H1 (cell line): ENCODE data around the gene MBNL1. TPM values are rescaled to one million over a fixed set of nuclear protein-coding genes. Genes with fewer than 3 reads are reported as not detected.

Experiments
- CTCF ChIA-PET: fragments of 300-600 bp; sonication (Branson Sonifier 250); formaldehyde crosslinking; loops from one replicate; lab custom pipeline; 2021; ENCODE audit not compliant: partially characterized antibody; lab: Charles Lee
- POLR2A ChIA-PET: fragments of 300-600 bp; sonication (Branson Sonifier 250); formaldehyde crosslinking; loops from one replicate; lab custom pipeline; 2021; ENCODE audit warnings: inconsistent platforms; ENCODE audit not compliant: partially characterized antibody; lab: Charles Lee
- DNase-seq, 2 experiments: peaks; one replicate each; pipeline versions ENCODE4 v3.0.0 to v3.0.0-alpha.2; 2010 to 2022; ENCODE audit warnings: low spot score in 2 of 2, low read depth in 1 of 2, mixed read lengths in 1 of 2
- FAIRE-seq: peaks from 2 replicates; lab custom pipeline; 2011; peaks lifted over from hg19 to GRCh38; lab: Jason Lieb, UNC
- H2AFZ ChIP-seq: 2 replicates; pipeline ENCODE4 v1.8.1; 2012; ENCODE audit warnings: low read length, inconsistent platforms
- H2AK5ac ChIP-seq: 2 replicates; pipeline ENCODE4 v1.6.1; 2013; ENCODE audit warnings: low read depth, low read length
- H2BK120ac ChIP-seq: replicated peaks from 2 replicates; pipeline ENCODE3; 2013; ENCODE audit warnings: low read depth, low read length, inconsistent platforms
- H2BK12ac ChIP-seq: 2 replicates; pipeline ENCODE4 v1.6.1; 2013; ENCODE audit warnings: low read depth, low read length
- H2BK15ac ChIP-seq: 2 replicates; pipeline ENCODE4 v1.6.1; 2013; ENCODE audit warnings: low read length
- H2BK20ac ChIP-seq: 2 replicates; pipeline ENCODE4 v1.6.1; 2013; ENCODE audit warnings: low read length
- H2BK5ac ChIP-seq: 2 replicates; pipeline ENCODE4 v1.6.1; 2013; ENCODE audit warnings: low read depth, low read length
- H3K14ac ChIP-seq: 2 replicates; pipeline ENCODE4 v1.6.1; 2013; ENCODE audit warnings: inconsistent platforms; ENCODE audit not compliant: insufficient read length
- H3K18ac ChIP-seq: 2 replicates; pipeline ENCODE4 v1.6.1; 2013; ENCODE audit warnings: low read length; ENCODE audit errors: extremely low read depth
- H3K23ac ChIP-seq: 2 replicates; pipeline ENCODE4 v1.6.1; 2013; ENCODE audit warnings: inconsistent platforms; ENCODE audit not compliant: insufficient read length
- H3K23me2 ChIP-seq: 2 replicates; pipeline ENCODE4 v1.6.1; 2013; ENCODE audit warnings: low read depth, low read length
- H3K27ac ChIP-seq: 2 replicates; pipeline ENCODE4 v1.6.1; 2011; ENCODE audit warnings: low read depth, low read length, inconsistent platforms
- H3K27me3 ChIP-seq, 4 experiments: replicated peaks in 1 of 4; 1 replicate in 1 of 4; 2 replicates in 3 of 4; pipeline versions ENCODE4 v1.6.1 to v1.8.1; 2011 to 2013; ENCODE audit warnings: low read length in 3 of 4, mild to moderate bottlenecking in 3 of 4, inconsistent platforms in 2 of 4, mixed read lengths in 2 of 4, moderate library complexity in 1 of 4; ENCODE audit not compliant: control insufficient read depth in 3 of 4, insufficient read depth in 3 of 4; ENCODE audit errors: extremely low read depth in 1 of 4
- H3K36me3 ChIP-seq, 4 experiments: 2 replicates each; pipeline versions ENCODE4 v1.6.1 to v1.8.1; 2011 to 2013; ENCODE audit warnings: mild to moderate bottlenecking in 4 of 4, low read length in 3 of 4, moderate library complexity in 2 of 4, control low read depth in 1 of 4, inconsistent platforms in 1 of 4; ENCODE audit not compliant: insufficient read depth in 4 of 4, control insufficient read depth in 2 of 4
- H3K4ac ChIP-seq: replicated peaks from 2 replicates; pipeline ENCODE3; 2013; ENCODE audit warnings: low read length, low read depth, mixed read lengths, inconsistent platforms; ENCODE audit not compliant: insufficient read length
- H3K4me1 ChIP-seq, 4 experiments: replicated peaks in 1 of 4; 1 replicate in 1 of 4; 2 replicates in 3 of 4; pipeline versions ENCODE4 v1.6.1 to v1.8.1; 2011 to 2013; ENCODE audit warnings: low read length in 3 of 4, inconsistent platforms in 2 of 4, mixed read lengths in 1 of 4; ENCODE audit not compliant: insufficient read depth in 4 of 4, control insufficient read depth in 3 of 4
- H3K4me2 ChIP-seq, 2 experiments: 2 replicates each; pipeline versions ENCODE4 v1.6.1 to v1.8.1; 2011 to 2013; ENCODE audit warnings: low read depth in 2 of 2, low read length in 2 of 2, control low read depth in 1 of 2, inconsistent platforms in 1 of 2, mild to moderate bottlenecking in 1 of 2; ENCODE audit not compliant: insufficient read depth in 1 of 2
- H3K4me3 ChIP-seq, 4 experiments: fragments of 200-600, 300-600 bp in 1 of 4; sonication (generic), shearing (Covaris generic), sonication (Bioruptor Twin) in 1 of 4; 2 replicates each; pipeline versions ENCODE4 v1.5.1 to v1.8.1; 2011 to 2016; ENCODE audit warnings: low read length in 4 of 4, low read depth in 3 of 4, control low read depth in 2 of 4, inconsistent platforms in 2 of 4, mild to moderate bottlenecking in 2 of 4, mixed read lengths in 1 of 4, moderate library complexity in 1 of 4; ENCODE audit not compliant: insufficient read depth in 2 of 4; ENCODE audit errors: extremely low read depth in 1 of 4
- H3K56ac ChIP-seq: replicated peaks from 2 replicates; pipeline ENCODE3; 2013; ENCODE audit warnings: low read depth, mild to moderate bottlenecking, mixed read lengths, low read length, inconsistent platforms; ENCODE audit not compliant: insufficient read length
- H3K79me1 ChIP-seq: 2 replicates; pipeline ENCODE4 v1.6.1; 2013; ENCODE audit warnings: low read depth, low read length, control low read depth
- H3K79me2 ChIP-seq, 2 experiments: 2 replicates each; pipeline versions ENCODE4 v1.6.1 to v1.8.1; 2012 to 2013; ENCODE audit warnings: low read length in 2 of 2, mild to moderate bottlenecking in 2 of 2, inconsistent platforms in 1 of 2; ENCODE audit not compliant: insufficient read depth in 2 of 2, control insufficient read depth in 1 of 2
- H3K9ac ChIP-seq, 4 experiments: replicated peaks in 1 of 4; 1 replicate in 1 of 4; 2 replicates in 3 of 4; pipeline versions ENCODE4 v1.6.1 to v1.8.1; 2011 to 2013; ENCODE audit warnings: low read depth in 3 of 4, low read length in 3 of 4, control low read depth in 2 of 4, mild to moderate bottlenecking in 2 of 4, moderate library complexity in 2 of 4, inconsistent platforms in 1 of 4; ENCODE audit errors: extremely low read depth in 1 of 4
- H3K9me3 ChIP-seq, 2 experiments: 2 replicates each; pipeline versions ENCODE4 v1.6.1 to v1.8.1; 2012 to 2013; ENCODE audit warnings: mild to moderate bottlenecking in 2 of 2, moderate library complexity in 2 of 2, control low read depth in 1 of 2, inconsistent platforms in 1 of 2, low read depth in 1 of 2, low read length in 1 of 2, mixed read lengths in 1 of 2; ENCODE audit not compliant: insufficient read depth in 2 of 2
- H4K20me1 ChIP-seq, 2 experiments: replicated peaks in 1 of 2; 2 replicates each; pipeline versions ENCODE3 to v1.8.1; 2011 to 2013; ENCODE audit warnings: inconsistent platforms in 2 of 2, low read length in 2 of 2, mild to moderate bottlenecking in 1 of 2; ENCODE audit not compliant: insufficient read depth in 2 of 2, control insufficient read depth in 1 of 2
- H4K5ac ChIP-seq: 2 replicates; pipeline ENCODE4 v1.6.1; 2013; ENCODE audit warnings: low read length, low read depth, mixed read lengths, inconsistent platforms; ENCODE audit not compliant: insufficient read length
- H4K8ac ChIP-seq: 2 replicates; pipeline ENCODE4 v1.8.0; 2013; ENCODE audit warnings: mild to moderate bottlenecking, moderate library complexity, low read length, inconsistent platforms; ENCODE audit not compliant: insufficient read depth; ENCODE audit errors: extremely low read depth
- H4K91ac ChIP-seq: replicated peaks from 2 replicates; pipeline ENCODE3; 2013; ENCODE audit warnings: low read length, mixed read lengths, inconsistent platforms; ENCODE audit not compliant: insufficient read length
- BACH1 ChIP-seq: IDR thresholded peaks from 2 replicates; pipeline ENCODE4 v1.6.1; 2012; ENCODE audit warnings: low read length, improper control_type of control experiment
- CBX8 ChIP-seq: fragments of 300-800, 300-1000 bp; sonication (generic); IDR thresholded peaks from 2 replicates; pipeline ENCODE4 v1.7.1; 2016; ENCODE audit warnings: low read depth, low read length, borderline replicate concordance
- CEBPB ChIP-seq: IDR thresholded peaks from 2 replicates; pipeline ENCODE4 v1.6.1; 2012; ENCODE audit warnings: low read depth, low read length
- CREB1 ChIP-seq: IDR thresholded peaks from 2 replicates; pipeline ENCODE4 v1.6.1; 2012; ENCODE audit warnings: inconsistent platforms
- GABPA ChIP-seq: IDR thresholded peaks from 2 replicates; pipeline ENCODE4 v1.6.1; 2011; ENCODE audit warnings: mild to moderate bottlenecking, low read length, moderate library complexity, borderline replicate concordance; ENCODE audit not compliant: insufficient read depth
- HDAC2 ChIP-seq, 2 experiments: fragments of 300-600 bp in 1 of 2; sonication (generic) in 1 of 2; IDR thresholded peaks; 2 replicates each; pipeline ENCODE4 v1.6.1; 2011 to 2012; ENCODE audit warnings: low read depth in 2 of 2, low read length in 2 of 2, mild to moderate bottlenecking in 2 of 2, moderate library complexity in 2 of 2, borderline replicate concordance in 1 of 2, inconsistent platforms in 1 of 2
- JUND ChIP-seq: IDR thresholded peaks from 2 replicates; pipeline ENCODE4 v1.6.1; 2011; ENCODE audit warnings: mild to moderate bottlenecking, improper control_type of control experiment, low read length
- NANOG ChIP-seq: IDR thresholded peaks from 2 replicates; pipeline ENCODE4 v1.6.1; 2011; ENCODE audit warnings: low read length, low read depth, mild to moderate bottlenecking, inconsistent platforms; ENCODE audit not compliant: insufficient read depth, poor library complexity, severe bottlenecking
- POLR2AphosphoS5 ChIP-seq: IDR thresholded peaks from 2 replicates; pipeline ENCODE4 v1.6.1; 2011; ENCODE audit warnings: low read depth, low read length
- RFX5 ChIP-seq: IDR thresholded peaks from 2 replicates; pipeline ENCODE4 v1.6.1; 2011; ENCODE audit warnings: low read depth, low read length, improper control_type of control experiment, borderline replicate concordance
- SP1 ChIP-seq: IDR thresholded peaks from 2 replicates; pipeline ENCODE4 v1.6.1; 2011; ENCODE audit warnings: low read depth, low read length
- TAF1 ChIP-seq: IDR thresholded peaks from 2 replicates; pipeline ENCODE4 v1.6.1; 2011; ENCODE audit warnings: mild to moderate bottlenecking, low read depth, low read length
- WGBS, 2 experiments: shearing (Covaris generic) in 1 of 2; methylation state at CpG; one replicate each; pipeline versions ENCODE4 v1.1.6 to v1.1.7; 2013 to 2015; ENCODE audit warnings: low lambda C conversion rate in 2 of 2, mixed read lengths in 2 of 2, inconsistent platforms in 1 of 2, low coverage in 1 of 2, missing lambda C conversion rate in 1 of 2; ENCODE audit not compliant: insufficient replicate concordance in 2 of 2, insufficient coverage in 1 of 2, insufficient read length in 1 of 2; ENCODE audit errors: extremely low coverage in 1 of 2, missing lambda C conversion rate in 1 of 2; 5-methylcytosine and 5-hydroxymethylcytosine counted together
- polyA plus RNA-seq, 7 experiments: library from polyadenylated mRNA; depleted of rRNA in 3 of 7; stranded (reverse) in 5 of 7; unstranded in 2 of 7; fragments of >200 nt in 5 of 7; fragments of 200-250 nt in 2 of 7; gene quantifications; 1 replicate in 5 of 7; 2 replicates in 1 of 7; 4 replicates in 1 of 7; pipeline versions ENCODE4 v1.2.1 to v1.2.3, GENCODE V29; 2011 to 2013; ENCODE audit warnings: missing spikeins in 2 of 7, mixed read lengths in 2 of 7
- total RNA-seq: library from RNA; stranded (reverse); fragmentation: NEBNext Ultra II Directional; extraction: Animal tissue kit (Norgen Biotek cat#: 25700); gene quantifications from 2 replicates; pipeline ENCODE4 v1.2.1, GENCODE V29; 2021
- TF ChIP-seq, protein P1 (sequence below): IDR thresholded peaks from 2 replicates; pipeline ENCODE4 v1.6.1; 2011; ENCODE audit warnings: low read length, improper control_type of control experiment
- TF ChIP-seq, protein P2 (sequence below): IDR thresholded peaks from 2 replicates; pipeline ENCODE4 v1.6.1; 2011; ENCODE audit warnings: low read depth, mild to moderate bottlenecking, low read length; ENCODE audit not compliant: insufficient read depth

MBNL1 gene
- total and polyA plus RNA-seq, 2 of the 8 experiments (the other 6 are each of a cell fraction or from before 2014, with no cell fraction given), result 5.0 to 16.4 TPM

DNA sequence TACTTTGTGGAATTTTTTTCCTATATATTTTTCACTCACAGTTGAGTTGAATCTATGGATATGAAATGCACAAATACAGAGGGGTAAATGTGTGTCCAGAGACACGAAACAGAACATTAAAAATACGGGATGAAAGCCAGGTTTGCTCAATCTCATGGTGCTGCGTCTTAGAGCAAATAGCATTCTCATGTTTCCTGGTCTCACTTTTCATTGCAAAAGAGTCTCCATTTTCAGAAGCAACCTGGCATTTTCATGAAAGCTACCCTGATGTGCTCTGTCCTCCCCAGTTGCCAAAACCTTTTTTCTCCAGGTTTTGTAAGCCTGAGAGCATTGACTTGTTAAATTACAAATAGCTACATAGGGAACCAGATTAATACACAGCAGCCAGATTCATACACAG lies 49.5 kb upstream of the MBNL1 start:
- POLR2A ChIA-PET, result no interaction called here
- no peak for TF ChIP-seq CEBPB
- TF ChIP-seq BACH1, result no peak
- no peak for TF ChIP-seq CREB1
- TF ChIP-seq, protein P1, sequence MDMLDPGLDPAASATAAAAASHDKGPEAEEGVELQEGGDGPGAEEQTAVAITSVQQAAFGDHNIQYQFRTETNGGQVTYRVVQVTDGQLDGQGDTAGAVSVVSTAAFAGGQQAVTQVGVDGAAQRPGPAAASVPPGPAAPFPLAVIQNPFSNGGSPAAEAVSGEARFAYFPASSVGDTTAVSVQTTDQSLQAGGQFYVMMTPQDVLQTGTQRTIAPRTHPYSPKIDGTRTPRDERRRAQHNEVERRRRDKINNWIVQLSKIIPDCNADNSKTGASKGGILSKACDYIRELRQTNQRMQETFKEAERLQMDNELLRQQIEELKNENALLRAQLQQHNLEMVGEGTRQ, result no peak
- no peak for TF ChIP-seq GABPA
- TF ChIP-seq JUND, result no peak
- TF ChIP-seq POLR2AphosphoS5, result no peak
- TF ChIP-seq RFX5, result no peak
- TF ChIP-seq, protein P2, sequence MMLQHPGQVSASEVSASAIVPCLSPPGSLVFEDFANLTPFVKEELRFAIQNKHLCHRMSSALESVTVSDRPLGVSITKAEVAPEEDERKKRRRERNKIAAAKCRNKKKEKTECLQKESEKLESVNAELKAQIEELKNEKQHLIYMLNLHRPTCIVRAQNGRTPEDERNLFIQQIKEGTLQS, result no peak
- TF ChIP-seq NANOG, result no peak
- TF ChIP-seq TAF1, result no peak
- no peak for TF ChIP-seq CBX8
- no peak for TF ChIP-seq SP1
- no peak for TF ChIP-seq HDAC2 (IDR thresholded peaks at IDR 0.05; ENCODE audit: borderline replicate concordance in 1 of 2, low read depth in 2 of 2, low read length in 2 of 2)

More for the DNA sequence above, 49.5 kb upstream of the MBNL1 start:
- no peak overlapping the region for H3K18ac ChIP-seq
- H3K4me1 ChIP-seq, result no peaks in the 10 kb centered on the region
- H2BK120ac ChIP-seq, result no peak overlapping the region
- no peak overlapping the region for H2BK20ac ChIP-seq
- H3K27ac ChIP-seq, result no peak overlapping the region
- WGBS, 2 experiments, result 100% methylated on average over 3 of the region's 3 CpGs; no CpG with 5 or more reads in 1 of the 2 experiments
- no peaks in the 10 kb centered on the region for H3K79me2 ChIP-seq
- H4K5ac ChIP-seq, result no peak overlapping the region
- no peak overlapping the region for H3K4ac ChIP-seq
- no peak overlapping the region for H2BK12ac ChIP-seq
- H3K27me3 ChIP-seq, result no peaks in the 10 kb centered on the region
- no peak overlapping the region for H3K14ac ChIP-seq
- no peak overlapping the region for H3K9ac ChIP-seq
- H2BK5ac ChIP-seq, result no peak overlapping the region
- no peak overlapping the region for H3K4me2 ChIP-seq
- no peak for FAIRE-seq
- no peak overlapping the region for H3K56ac ChIP-seq
- H2AK5ac ChIP-seq, result no peak overlapping the region
- no peak overlapping the region for H4K8ac ChIP-seq
- no peak overlapping the region for H3K4me3 ChIP-seq
- no peaks in the 10 kb centered on the region for H3K23me2 ChIP-seq
- CTCF ChIA-PET, result interaction anchor here (0.9 kb wide), 1 partner anchor 36 kb away, joined by 3 read pairs; no protein-coding TSS in a partner anchor
- no peak overlapping the region for H4K91ac ChIP-seq
- H4K20me1 ChIP-seq, result no peaks in the 10 kb centered on the region
- no peak overlapping the region for H3K23ac ChIP-seq
- no peak for DNase-seq
- H3K36me3 ChIP-seq, result no peaks in the 10 kb centered on the region
- H3K9me3 ChIP-seq, result no peaks in the 10 kb centered on the region
- H3K79me1 ChIP-seq, result no peaks in the 10 kb centered on the region
- no peak overlapping the region for H2BK15ac ChIP-seq
- H2AFZ ChIP-seq, result no peak overlapping the region
